HT1080 (cell line): ENCODE measurements around the gene APOC3. TPM values are rescaled to one million over a fixed set of nuclear protein-coding genes. Genes with fewer than 3 reads are reported as not detected.

Experiments
- DNase-seq: peaks from one replicate; pipeline ENCODE4 v3.0.0-alpha.2; 2015; ENCODE audit warnings: low read depth
- total RNA-seq: library from RNA; depleted of rRNA; stranded (reverse); fragments of >200 nt; shearing (Covaris generic); gene quantifications from 2 replicates; pipeline ENCODE4 v1.2.3, GENCODE V29; 2014; rRNA removed

Gene APOC3
- total RNA-seq, 1 experiment from 2014 or later = not detected

- no peak for DNase-seq
Measured at GRCh38 chr11:116873381-116873780, 43.7 kb downstream of the APOC3 start.

GRCh38 chr11:116874251-116874650 lies 44.5 kb downstream of the APOC3 start:
- DNase-seq = no peak

GRCh38 chr11:116875194-116875593 lies 45.5 kb downstream of the APOC3 start:
- DNase-seq = no peak

GRCh38 chr11:116876656-116877055 lies 46.9 kb downstream of the APOC3 start:
- no peak for DNase-seq

- DNase-seq = peak; percentile 65
Measured at GRCh38 chr11:116879800-116880625, 50.3 kb downstream of the APOC3 start.

GRCh38 chr11:116881143-116881542 lies 51.4 kb downstream of the APOC3 start:
- no peak for DNase-seq

- peak; percentile 78 for DNase-seq
Measured at GRCh38 chr11:116882386-116882785, 52.7 kb downstream of the APOC3 start.

Other genes starting within 250 kb of the APOC3 start
- 22.9 and 27.9 TPM in 2 replicates for gene BUD13, start 56.9 kb upstream of the APOC3 start, total RNA-seq
- gene ZPR1, start 41.9 kb upstream of the APOC3 start, total RNA-seq = 105 and 106 TPM in 2 replicates
- gene APOA5, start 38.0 kb upstream of the APOC3 start, total RNA-seq = 0.23 TPM in 1 of 2 replicates, not detected in the other
- not detected in 2 replicates for gene APOA4, start 6.6 kb upstream of the APOC3 start, total RNA-seq
- gene APOA1, start 7.7 kb downstream of the APOC3 start, total RNA-seq = 0.14 and 0.27 TPM in 2 replicates